Omental fat pad (tissue), 4 donors: Measurements from ENCODE around the gene CMIP. TPM values are rescaled to one million over a fixed set of nuclear protein-coding genes. Genes with fewer than 3 reads are reported as not detected.

ENCODE experiments used
- ATAC-seq: fragments of 150-250 bp; one replicate; pipeline ENCODE4 v1.9.1; 2016; ENCODE audit warnings: mild to moderate bottlenecking, moderate library complexity; ENCODE audit not compliant: low FRiP score
- DNase-seq: peaks from one replicate; pipeline ENCODE4 v3.0.0-alpha.2; 2019; ENCODE audit warnings: low spot score
- CTCF ChIP-seq, 3 donors: fragments of 450-650 bp; IDR thresholded peaks; one replicate each; pipeline ENCODE4 v1.5.1; 2016 to 2017; ENCODE audit warnings: antibody characterized with exemption in 3 of 3, mild to moderate bottlenecking in 3 of 3, moderate library complexity in 2 of 3
- total RNA-seq, 4 donors: library from RNA; depleted of rRNA; stranded (reverse); fragments of >200 nt; gene quantifications; one replicate each; pipeline ENCODE4 v1.1.0, GENCODE V29; 2016

Gene CMIP
- total RNA-seq, 4 donors from 2014 or later = 15.8 to 52.8 (median 32.0) TPM

- TF ChIP-seq CTCF (IDR thresholded peaks at IDR 0.05) = no peak
- ATAC-seq (no peak), DNase-seq (no peak)
These were observed 13.6 kb downstream of the CMIP start for GRCh38 chr16:81458149-81458669.

GRCh38 chr16:81458827-81459598 lies 14.4 kb downstream of the CMIP start:
- DNase-seq = no peak
- no peak for TF ChIP-seq CTCF (IDR thresholded peaks at IDR 0.05)

GRCh38 chr16:81460075-81460474 lies 15.5 kb downstream of the CMIP start:
- DNase-seq (no peak), ATAC-seq (no peak)
- no peak for TF ChIP-seq CTCF (IDR thresholded peaks at IDR 0.05)

More at GRCh38 chr16:81458827-81459598, 14.4 kb downstream of the CMIP start:
- ATAC-seq = no peak

GRCh38 chr16:81461243-81461642 lies 16.6 kb downstream of the CMIP start:
- TF ChIP-seq CTCF (IDR thresholded peaks at IDR 0.05) = no peak
- no peak for DNase-seq
- no peak for ATAC-seq

- no peak for TF ChIP-seq CTCF (IDR thresholded peaks at IDR 0.05)
- DNase-seq (no peak), ATAC-seq (no peak)
These were observed 17.2 kb downstream of the CMIP start for GRCh38 chr16:81461766-81462165.

GRCh38 chr16:81462683-81463082 lies 18.1 kb downstream of the CMIP start:
- ATAC-seq = no peak
- no peak for DNase-seq
- TF ChIP-seq CTCF (IDR thresholded peaks at IDR 0.05) = no peak
